Keratinocyte (primary cell): ENCODE results near the gene JMJD1C.

Experiments used
- CTCF ChIP-seq, 3 experiments: IDR thresholded peaks in 1 of 3; conservative IDR thresholded peaks in 1 of 3; optimal IDR thresholded peaks in 1 of 3; 2 replicates in 2 of 3; 3 replicates in 1 of 3; pipeline versions ENCODE3 to v1.5.1; 2011; ENCODE audit warnings: low read length in 3 of 3, mild to moderate bottlenecking in 3 of 3, moderate library complexity in 2 of 3, control low read depth in 1 of 3, inconsistent platforms in 1 of 3; ENCODE audit not compliant: insufficient read depth in 2 of 3; ENCODE audit errors: extremely low read depth in 1 of 3
- EZH2 ChIP-seq: IDR thresholded peaks from one replicate; pipeline ENCODE4 v1.6.1; 2012; ENCODE audit warnings: inconsistent platforms, mild to moderate bottlenecking, low read length, moderate library complexity

- no peak for TF ChIP-seq CTCF (optimal IDR thresholded peaks at IDR 0.05 in 1 of 3, IDR thresholded peaks at IDR 0.05 in 1 of 3, conservative IDR thresholded peaks at IDR 0.05 in 1 of 3; ENCODE audit: extremely low read depth in 1 of 3, insufficient read depth in 2 of 3, low read length in 3 of 3)
- no peak for TF ChIP-seq EZH2
These were observed 192.2 kb downstream of the JMJD1C start for GRCh38 chr10:63273577-63273976.
